GM12878 (cell line): ENCODE data around the gene DPP3. TPM values are rescaled to one million over a fixed set of nuclear protein-coding genes. Genes with fewer than 3 reads are reported as not detected.

Experiments used
- BCLAF1 ChIP-seq: fragments of 450-650 bp; IDR thresholded peaks from 2 replicates; pipeline ENCODE4 v1.6.1; 2017; ENCODE audit warnings: antibody characterized with exemption, mild to moderate bottlenecking, moderate library complexity
- NKRF ChIP-seq: fragments of 450-650 bp; conservative IDR thresholded peaks from 2 replicates; pipeline ENCODE4 v1.6.1; 2017; ENCODE audit warnings: mild to moderate bottlenecking, moderate library complexity
- RELB ChIP-seq: fragments of 450-650 bp; IDR thresholded peaks from 2 replicates; pipeline ENCODE4 v1.6.1; 2017; ENCODE audit warnings: low read depth, mild to moderate bottlenecking, moderate library complexity
- WRNIP1 ChIP-seq: IDR thresholded peaks from 2 replicates; pipeline ENCODE4 v1.6.1; 2011; ENCODE audit warnings: low read depth, low read length, improper control_type of control experiment, borderline replicate concordance
- ZNF207 ChIP-seq: fragments of 450-650 bp; IDR thresholded peaks from 2 replicates; pipeline ENCODE4 v1.6.1; 2014; ENCODE audit warnings: antibody characterized with exemption, mild to moderate bottlenecking, borderline replicate concordance
- polyA plus RNA-seq, 11 experiments: library from polyadenylated mRNA; depleted of rRNA in 4 of 11; unstranded in 6 of 11; stranded (reverse) in 5 of 11; fragments of >200 nt; fragmentation: Nextera tagmentation in 4 of 11; fragmentation: Illumina TruSeq in 1 of 11; extraction: Ambion mirVana in 4 of 11; extraction: Trizol in 1 of 11; gene quantifications; 1 replicate in 1 of 11; 2 replicates in 10 of 11; pipeline versions ENCODE4 v1.2.1 to v1.2.3, GENCODE V29; 2011 to 2016; ENCODE audit warnings: inconsistent platforms in 2 of 11, missing spikeins in 2 of 11, low read depth in 1 of 11
- total RNA-seq, 4 experiments: library from RNA; depleted of rRNA in 3 of 4; stranded (reverse); fragments of >200 nt in 3 of 4; fragmentation: Illumina TruSeq in 1 of 4; extraction: Trizol in 1 of 4; gene quantifications; 2 replicates each; pipeline versions ENCODE4 v1.2.1 to v1.2.3, GENCODE V29; 2013 to 2021

The DPP3 gene
- total and polyA plus RNA-seq, 10 of the 15 experiments (the other 5 are each of a cell fraction or from before 2014, with no cell fraction given): 6.0 to 117 (median 78.1) TPM

- TF ChIP-seq ZNF207 (no peak), RELB (no peak), NKRF (no peak), BCLAF1 (no peak), WRNIP1 (no peak)
- TF ChIP-seq, all 136 proteins: peak for 0
Observed at GRCh38 chr11:66464916-66465315, 15.3 kb upstream of the DPP3 start (continued).
